GM08714 (cell line): ENCODE measurements around the gene CIROP.

Experiments used
- H3K4me3 ChIP-seq: fragments of 200-500 bp; sonication (Bioruptor generic); 2 replicates; pipeline ENCODE4 v1.5.1; 2014; ENCODE audit warnings: mild to moderate bottlenecking, low read length, inconsistent platforms
- ZNF274 ChIP-seq: IDR thresholded peaks from 2 replicates; pipeline ENCODE4 v1.6.1; 2012; ENCODE audit warnings: mild to moderate bottlenecking, low read depth, low read length

CIROP gene

GRCh38 chr14:23051141-23052057 is 53.4 kb downstream of the CIROP start:
- H3K4me3 ChIP-seq: no peak overlapping the region
- TF ChIP-seq ZNF274: no peak
